ENCODE results near the gene SH3BP5.

SH3BP5 gene

GRCh38 chr3:15309662-15310335 is 22.6 kb downstream of the SH3BP5 start:
- Histone ChIP-seq H3K9me3 (ENCODE audit: insufficient read depth, low read depth, low read length) (no peaks in the 10 kb centered on the region), H3K4me3 (ENCODE audit: low read length) (no peak overlapping the region), H3K27me3 (ENCODE audit: insufficient read depth, low read length) (no peaks in the 10 kb centered on the region), H3K4me1 (ENCODE audit: insufficient read depth, low read length) (peaks cover 55% of the 10 kb centered on the region), H3K27ac (ENCODE audit: low read depth, low read length) (peak overlapping the region; percentile 67; the same call in 1 of the 2 replicates), H3K9ac (ENCODE audit: low read depth, low read length) (peak overlapping the region; percentile 22; the same call in 1 of the 2 replicates), H3K36me3 (ENCODE audit: insufficient read depth, low read length) (no peaks in the 10 kb centered on the region)
- WGBS: 84% methylated on average over 6 of the region's 6 CpGs

GRCh38 chr3:15307580-15307979 is 24.8 kb downstream of the SH3BP5 start:
- Histone ChIP-seq H3K9ac (ENCODE audit: low read depth, low read length) (no peak overlapping the region), H3K27ac (ENCODE audit: low read depth, low read length) (no peak overlapping the region), H3K4me3 (ENCODE audit: low read length) (no peak overlapping the region), H3K9me3 (ENCODE audit: insufficient read depth, low read depth, low read length) (no peaks in the 10 kb centered on the region), H3K4me1 (ENCODE audit: insufficient read depth, low read length) (peaks cover 45% of the 10 kb centered on the region), H3K27me3 (ENCODE audit: insufficient read depth, low read length) (no peaks in the 10 kb centered on the region), H3K36me3 (ENCODE audit: insufficient read depth, low read length) (no peaks in the 10 kb centered on the region; the same call in 1 of the 2 replicates)
- WGBS: 93% methylated on average over 11 of the region's 11 CpGs

- peaks cover under 1% of the 10 kb centered on the region; the same call in 1 of the 2 replicates for H3K36me3 ChIP-seq (ENCODE audit: insufficient read depth, low read length)
- no peak overlapping the region for H3K9ac ChIP-seq (ENCODE audit: low read depth, low read length)
- H3K27me3 ChIP-seq (ENCODE audit: insufficient read depth, low read length): no peaks in the 10 kb centered on the region
- peaks cover 42% of the 10 kb centered on the region for H3K4me1 ChIP-seq (ENCODE audit: insufficient read depth, low read length)
- H3K27ac ChIP-seq (ENCODE audit: low read depth, low read length): no peak overlapping the region
- WGBS: 92% methylated on average over 5 of the region's 5 CpGs
- no peaks in the 10 kb centered on the region for H3K9me3 ChIP-seq (ENCODE audit: insufficient read depth, low read depth, low read length)
- H3K4me3 ChIP-seq (ENCODE audit: low read length): no peak overlapping the region
Observed at GRCh38 chr3:15306979-15307359, 25.4 kb downstream of the SH3BP5 start.

- 73% methylated on average over 6 of the region's 6 CpGs for WGBS
- H3K27me3 ChIP-seq (ENCODE audit: insufficient read depth, low read length): no peaks in the 10 kb centered on the region
- no peak overlapping the region for H3K4me3 ChIP-seq (ENCODE audit: low read length)
- no peaks in the 10 kb centered on the region for H3K9me3 ChIP-seq (ENCODE audit: insufficient read depth, low read depth, low read length)
- H3K9ac ChIP-seq (ENCODE audit: low read depth, low read length): no peak overlapping the region
- no peak overlapping the region for H3K27ac ChIP-seq (ENCODE audit: low read depth, low read length)
- H3K36me3 ChIP-seq (ENCODE audit: insufficient read depth, low read length): peaks cover 4% of the 10 kb centered on the region; the same call in 1 of the 2 replicates
- peaks cover 34% of the 10 kb centered on the region for H3K4me1 ChIP-seq (ENCODE audit: insufficient read depth, low read length)
Observed at GRCh38 chr3:15305359-15305844, 27.0 kb downstream of the SH3BP5 start.

- H3K9ac ChIP-seq (ENCODE audit: low read depth, low read length): no peak overlapping the region
- H3K27ac ChIP-seq (ENCODE audit: low read depth, low read length): no peak overlapping the region
- 96% methylated on average over 13 of the region's 13 CpGs for WGBS
- H3K36me3 ChIP-seq (ENCODE audit: insufficient read depth, low read length): peaks cover 4% of the 10 kb centered on the region; the same call in 1 of the 2 replicates
- no peaks in the 10 kb centered on the region for H3K27me3 ChIP-seq (ENCODE audit: insufficient read depth, low read length)
- H3K4me1 ChIP-seq (ENCODE audit: insufficient read depth, low read length): peaks cover 18% of the 10 kb centered on the region; the same call in 1 of the 2 replicates
- H3K4me3 ChIP-seq (ENCODE audit: low read length): no peak overlapping the region
- H3K9me3 ChIP-seq (ENCODE audit: insufficient read depth, low read depth, low read length): no peaks in the 10 kb centered on the region
Observed at GRCh38 chr3:15303728-15304127, 28.7 kb downstream of the SH3BP5 start.

- Histone ChIP-seq H3K4me3 (ENCODE audit: low read length) (no peak overlapping the region), H3K9me3 (ENCODE audit: insufficient read depth, low read depth, low read length) (no peaks in the 10 kb centered on the region), H3K9ac (ENCODE audit: low read depth, low read length) (no peak overlapping the region), H3K4me1 (ENCODE audit: insufficient read depth, low read length) (peaks cover 13% of the 10 kb centered on the region; the same call in 1 of the 2 replicates), H3K27me3 (ENCODE audit: insufficient read depth, low read length) (no peaks in the 10 kb centered on the region), H3K27ac (ENCODE audit: low read depth, low read length) (no peak overlapping the region), H3K36me3 (ENCODE audit: insufficient read depth, low read length) (peaks cover 4% of the 10 kb centered on the region; the same call in 1 of the 2 replicates)
- 84% methylated on average over 8 of the region's 8 CpGs for WGBS
Observed at GRCh38 chr3:15303216-15303615, 29.2 kb downstream of the SH3BP5 start.

- peaks cover 4% of the 10 kb centered on the region; the same call in 1 of the 2 replicates for H3K36me3 ChIP-seq (ENCODE audit: insufficient read depth, low read length)
- H3K4me1 ChIP-seq (ENCODE audit: insufficient read depth, low read length): peaks cover 4% of the 10 kb centered on the region; the same call in 1 of the 2 replicates
- no peaks in the 10 kb centered on the region for H3K27me3 ChIP-seq (ENCODE audit: insufficient read depth, low read length)
- 96% methylated on average over 7 of the region's 7 CpGs for WGBS
- no peaks in the 10 kb centered on the region for H3K9me3 ChIP-seq (ENCODE audit: insufficient read depth, low read depth, low read length)
- H3K4me3 ChIP-seq (ENCODE audit: low read length): no peak overlapping the region
- H3K27ac ChIP-seq (ENCODE audit: low read depth, low read length): no peak overlapping the region
- H3K9ac ChIP-seq (ENCODE audit: low read depth, low read length): no peak overlapping the region
Observed at GRCh38 chr3:15301761-15302160, 30.6 kb downstream of the SH3BP5 start.

- 81% methylated on average over 7 of the region's 8 CpGs for WGBS
- Histone ChIP-seq H3K36me3 (ENCODE audit: insufficient read depth, low read length) (peaks cover 4% of the 10 kb centered on the region; the same call in 1 of the 2 replicates), H3K27me3 (ENCODE audit: insufficient read depth, low read length) (no peaks in the 10 kb centered on the region), H3K9me3 (ENCODE audit: insufficient read depth, low read depth, low read length) (no peaks in the 10 kb centered on the region), H3K4me3 (ENCODE audit: low read length) (no peak overlapping the region), H3K27ac (ENCODE audit: low read depth, low read length) (no peak overlapping the region), H3K9ac (ENCODE audit: low read depth, low read length) (no peak overlapping the region), H3K4me1 (ENCODE audit: insufficient read depth, low read length) (peaks cover under 1% of the 10 kb centered on the region; the same call in 1 of the 2 replicates)
Observed at GRCh38 chr3:15300323-15301078, 31.9 kb downstream of the SH3BP5 start.

- WGBS: 89% methylated on average over 3 of the region's 3 CpGs
Observed at GRCh38 chr3:15299036-15299435, 33.4 kb downstream of the SH3BP5 start.

GRCh38 chr3:15298504-15298903 is 33.9 kb downstream of the SH3BP5 start:
- no peak overlapping the region for H3K9ac ChIP-seq (ENCODE audit: low read depth, low read length)
- H3K27ac ChIP-seq (ENCODE audit: low read depth, low read length): no peak overlapping the region
- H3K27me3 ChIP-seq (ENCODE audit: insufficient read depth, low read length): no peaks in the 10 kb centered on the region
- H3K4me3 ChIP-seq (ENCODE audit: low read length): no peak overlapping the region
- no peaks in the 10 kb centered on the region for H3K4me1 ChIP-seq (ENCODE audit: insufficient read depth, low read length)
- peaks cover 4% of the 10 kb centered on the region; the same call in 1 of the 2 replicates for H3K36me3 ChIP-seq (ENCODE audit: insufficient read depth, low read length)
- H3K9me3 ChIP-seq (ENCODE audit: insufficient read depth, low read depth, low read length): no peaks in the 10 kb centered on the region
- 90% methylated on average over 3 of the region's 3 CpGs for WGBS

More at GRCh38 chr3:15299036-15299435, 33.4 kb downstream of the SH3BP5 start:
- no peak overlapping the region for H3K4me3 ChIP-seq (ENCODE audit: low read length)
- peaks cover 4% of the 10 kb centered on the region; the same call in 1 of the 2 replicates for H3K36me3 ChIP-seq (ENCODE audit: insufficient read depth, low read length)
- H3K27ac ChIP-seq (ENCODE audit: low read depth, low read length): no peak overlapping the region
- no peaks in the 10 kb centered on the region for H3K4me1 ChIP-seq (ENCODE audit: insufficient read depth, low read length)
- no peaks in the 10 kb centered on the region for H3K9me3 ChIP-seq (ENCODE audit: insufficient read depth, low read depth, low read length)
- H3K27me3 ChIP-seq (ENCODE audit: insufficient read depth, low read length): no peaks in the 10 kb centered on the region
- no peak overlapping the region for H3K9ac ChIP-seq (ENCODE audit: low read depth, low read length)
